Measurements from ENCODE around the gene ZSCAN21.

GRCh38 chr7:100107890-100108289, 58.3 kb downstream of the ZSCAN21 start:
- TF ChIP-seq EZH2 (IDR thresholded peaks at IDR 0.05): no peak
- no peak for TF ChIP-seq POLR2AphosphoS5 (IDR thresholded peaks at IDR 0.05; ENCODE audit: borderline replicate concordance, low read depth, low read length)

All from SK-N-MC (cell line).